Ishikawa (cell line): ENCODE data around the gene ARID3A.

Source experiments
- CEBPB ChIP-seq: IDR thresholded peaks from 2 replicates; pipeline ENCODE4 v1.6.1; 2012
- EP300 ChIP-seq: IDR thresholded peaks from 2 replicates; pipeline ENCODE4 v1.6.1; 2012; ENCODE audit warnings: borderline replicate concordance
- MAX ChIP-seq: IDR thresholded peaks from 2 replicates; pipeline ENCODE4 v1.6.1; 2012
- TAF1 ChIP-seq: IDR thresholded peaks from 2 replicates; pipeline ENCODE4 v1.6.1; 2012; ENCODE audit warnings: low read depth, mild to moderate bottlenecking
- TCF12 ChIP-seq: IDR thresholded peaks from 2 replicates; pipeline ENCODE4 v1.6.1; 2012; ENCODE audit warnings: low read depth
- ZBTB7A ChIP-seq: IDR thresholded peaks from 2 replicates; pipeline ENCODE4 v1.6.1; 2012; ENCODE audit warnings: low read depth

- TF ChIP-seq EP300 (no peak), MAX (no peak), TCF12 (no peak), TAF1 (no peak), ZBTB7A (no peak), CEBPB (no peak)
Measured at GRCh38 chr19:960020-960419, 34.2 kb downstream of the ARID3A start.
